K562 (cell line): Measurements from ENCODE around the gene XRCC5. TPM values are rescaled to one million over a fixed set of nuclear protein-coding genes. Genes with fewer than 3 reads are reported as not detected.

ENCODE experiments used
- ATAC-seq: fragments of 200-7000 bp; cut with Tn5 transposase; 3 replicates; pipeline ENCODE4 v1.9.1; 2020; ENCODE audit warnings: moderate library complexity
- BruUV-seq: library from RNA; stranded (reverse); fragments of 400-500 nt; replicated peaks from 2 replicates; lab custom pipeline; 2021; lab: Mats Ljungman, UMichigan
- CTCF ChIA-PET: fragments of 300-600 bp; formaldehyde crosslinking; extraction: SDS; loops from one replicate; lab custom pipeline; 2021; ENCODE audit warnings: low intra/inter-chr PET ratio; lab: Yijun Ruan, JAX
- POLR2A ChIA-PET: fragments of 300-600, 350-650 bp; sonication (Branson Sonifier 250); formaldehyde crosslinking; extraction: SDS; loops from one replicate; lab custom pipeline; 2021; ENCODE audit warnings: antibody characterized with exemption, inconsistent platforms; lab: Yijun Ruan, JAX
- DNase-seq, 4 experiments: peaks; one replicate each; pipeline versions ENCODE4 v3.0.0 to v3.0.0-alpha.2; 2011 to 2018; ENCODE audit warnings: low spot score in 3 of 4, mixed read lengths in 3 of 4; ENCODE audit errors: extremely low read depth in 1 of 4
- FAIRE-seq: peaks from 2 replicates; lab custom pipeline; 2011; peaks lifted over from hg19 to GRCh38; lab: Jason Lieb, UNC
- H2AFZ ChIP-seq: 2 replicates; pipeline ENCODE4 v1.6.0; 2011; ENCODE audit warnings: low read depth, low read length, control low read depth, inconsistent platforms
- H3K27ac ChIP-seq: fragments of 200-600 bp; 3 replicates; pipeline ENCODE4 v1.8.0; 2011; ENCODE audit warnings: low read depth, mild to moderate bottlenecking, control low read depth, inconsistent platforms, low read length, moderate library complexity, mixed read lengths; ENCODE audit errors: extremely low read depth
- H3K27me3 ChIP-seq, 2 experiments: fragments of 300-600 bp in 1 of 2; 2 replicates in 1 of 2; 3 replicates in 1 of 2; pipeline versions ENCODE4 v1.6.0 to v1.8.0; 2011; ENCODE audit warnings: inconsistent platforms in 2 of 2, low read length in 2 of 2, mild to moderate bottlenecking in 1 of 2, mixed read lengths in 1 of 2, moderate library complexity in 1 of 2; ENCODE audit not compliant: control insufficient read depth in 2 of 2, insufficient read depth in 2 of 2
- H3K36me3 ChIP-seq: fragments of 300-600 bp; 3 replicates; pipeline ENCODE4 v1.8.0; 2011; ENCODE audit warnings: mild to moderate bottlenecking, low read length, inconsistent platforms; ENCODE audit not compliant: control insufficient read depth, insufficient read depth
- H3K4me1 ChIP-seq, 2 experiments: fragments of 200-600 bp in 1 of 2; replicated peaks in 1 of 2; 2 replicates in 1 of 2; 3 replicates in 1 of 2; pipeline versions ENCODE4 v1.5.1 to v1.8.0; 2011; ENCODE audit warnings: inconsistent platforms in 2 of 2, low read length in 2 of 2, mild to moderate bottlenecking in 1 of 2, mixed read lengths in 1 of 2, moderate library complexity in 1 of 2; ENCODE audit not compliant: control insufficient read depth in 2 of 2, insufficient read depth in 2 of 2
- H3K4me2 ChIP-seq: 2 replicates; pipeline ENCODE4 v1.6.1; 2011; ENCODE audit warnings: low read length, control low read depth, inconsistent platforms, mixed read lengths; ENCODE audit not compliant: insufficient read depth
- H3K4me3 ChIP-seq: fragments of 200-600 bp; sonication (generic), shearing (Covaris generic); 2 replicates; pipeline ENCODE4 v1.5.1; 2016; ENCODE audit warnings: control low read depth, inconsistent platforms
- H3K79me2 ChIP-seq: fragments of 200-600 bp; 3 replicates; pipeline ENCODE4 v1.8.0; 2011; ENCODE audit warnings: low read length, inconsistent platforms; ENCODE audit not compliant: control insufficient read depth, insufficient read depth
- H3K9ac ChIP-seq, 2 experiments: 2 replicates each; pipeline versions ENCODE4 v1.6.0 to v1.6.1; 2011; ENCODE audit warnings: low read depth in 2 of 2, low read length in 2 of 2, control low read depth in 1 of 2, inconsistent platforms in 1 of 2, mild to moderate bottlenecking in 1 of 2, mixed read lengths in 1 of 2; ENCODE audit not compliant: insufficient read depth in 1 of 2
- H3K9me1 ChIP-seq: one replicate; pipeline ENCODE4 v1.6.0; 2011; ENCODE audit warnings: inconsistent platforms, mild to moderate bottlenecking, low read length, moderate library complexity; ENCODE audit not compliant: control insufficient read depth, insufficient read depth
- H3K9me3 ChIP-seq: replicated peaks from 2 replicates; pipeline ENCODE4 v1.5.1; 2011; ENCODE audit warnings: low read depth, low read length, inconsistent platforms; ENCODE audit not compliant: control insufficient read depth, insufficient read depth
- H4K20me1 ChIP-seq: replicated peaks from 2 replicates; pipeline ENCODE4 v1.6.1; 2011; ENCODE audit warnings: low read length, inconsistent platforms, mixed read lengths; ENCODE audit not compliant: control insufficient read depth, insufficient read depth
- BMI1 ChIP-seq: fragments of 150-350 bp; IDR thresholded peaks from 2 replicates; pipeline ENCODE4 v1.6.1; 2014; ENCODE audit warnings: low read length
- DNMT1 ChIP-seq: fragments of 450-650 bp; IDR thresholded peaks from 2 replicates; pipeline ENCODE4 v1.6.1; 2016; ENCODE audit warnings: antibody characterized with exemption, mild to moderate bottlenecking
- EP300 ChIP-seq: IDR thresholded peaks from 2 replicates; pipeline ENCODE4 v1.6.1; 2012; ENCODE audit warnings: low read length, improper control_type of control experiment
- FUS ChIP-seq: fragments of 200-400 bp; formaldehyde crosslinking; optimal IDR thresholded peaks from 2 replicates; pipeline ENCODE3; 2017; ENCODE audit warnings: low read depth, low read length
- HDAC1 ChIP-seq, 2 experiments: fragments of 450-650 bp; IDR thresholded peaks; 2 replicates each; pipeline ENCODE4 v1.6.1; 2016 to 2017; ENCODE audit warnings: inconsistent platforms in 1 of 2, mild to moderate bottlenecking in 1 of 2, moderate library complexity in 1 of 2
- KDM4B ChIP-seq, 2 experiments: fragments of 450-650 bp in 1 of 2; sonication (generic) in 1 of 2; IDR thresholded peaks; 2 replicates each; pipeline ENCODE4 v1.6.1; 2016 to 2017; ENCODE audit warnings: borderline replicate concordance in 2 of 2, antibody characterized with exemption in 1 of 2, low read depth in 1 of 2, mild to moderate bottlenecking in 1 of 2
- NFATC3 ChIP-seq: fragments of 450-650 bp; IDR thresholded peaks from 2 replicates; pipeline ENCODE4 v1.6.1; 2017; ENCODE audit warnings: mild to moderate bottlenecking
- TCF15 ChIP-seq: fragments of 250-450 bp; sonication (Bioruptor Pico); IDR thresholded peaks from 2 replicates; pipeline ENCODE4 v1.8.0; 2022; ENCODE audit warnings: moderate library complexity, mild to moderate bottlenecking, inconsistent platforms
- WGBS: fragments of 100-300 bp; shearing (Covaris generic); methylation state at CpG from one replicate; pipeline ENCODE4 v1.1.6; 2016; ENCODE audit warnings: low coverage, mixed read lengths; ENCODE audit not compliant: insufficient coverage; ENCODE audit errors: missing lambda C conversion rate; 5-methylcytosine and 5-hydroxymethylcytosine counted together
- in situ Hi-C: fragments of 300-500 bp; cut with MboI; formaldehyde crosslinking; loops from 4 replicates; pipeline ENCODE4 v1.15.0; 2018; ENCODE audit warnings: inconsistent platforms, mixed read lengths
- intact Hi-C: fragments of 100-400 bp; cut with micrococcal nuclease; formaldehyde crosslinking; loops from 2 replicates; pipeline ENCODE4 v1.14.2; 2022
- polyA plus RNA-seq, 8 experiments: library from polyadenylated mRNA; depleted of rRNA in 4 of 8; stranded (reverse) in 5 of 8; unstranded in 3 of 8; fragments of >200 nt; fragmentation: Nextera tagmentation in 2 of 8; fragmentation: Illumina TruSeq in 1 of 8; extraction: Ambion mirVana in 2 of 8; extraction: Trizol in 1 of 8; gene quantifications; 2 replicates each; pipeline versions ENCODE4 v1.2.1 to v1.2.3, GENCODE V29; 2011 to 2014; ENCODE audit warnings: inconsistent platforms in 1 of 8, missing spikeins in 1 of 8
- total RNA-seq, 7 experiments: library from RNA; depleted of rRNA in 6 of 7; stranded (reverse); fragments of >200 nt in 6 of 7; fragmentation: Illumina TruSeq in 2 of 7; extraction: Trizol in 2 of 7; gene quantifications; 2 replicates each; pipeline versions ENCODE4 v1.2.1 to v1.2.3, GENCODE V29; 2011 to 2021; ENCODE audit warnings: low replicate concordance in 1 of 7
- TF ChIP-seq, protein P1 (sequence below), 3 experiments: IDR thresholded peaks in 2 of 3; conservative IDR thresholded peaks in 1 of 3; 2 replicates each; pipeline ENCODE4 v1.5.1; 2011 to 2012; ENCODE audit warnings: low read length in 3 of 3, mild to moderate bottlenecking in 3 of 3, control low read depth in 2 of 3, improper control_type of control experiment in 1 of 3, inconsistent platforms in 1 of 3, low read depth in 1 of 3, mixed read lengths in 1 of 3, moderate library complexity in 1 of 3; ENCODE audit not compliant: insufficient read depth in 2 of 3

XRCC5 gene
- total and polyA plus RNA-seq, 9 of the 15 experiments (the other 6 are each of a cell fraction or from before 2014, with no cell fraction given), result 168 to 551 (median 297) TPM

- POLR2A ChIA-PET, result interaction anchor here (0.9 kb wide), 1 partner anchor 13 kb away, joined by 3 read pairs; no protein-coding TSS in a partner anchor
- CTCF ChIA-PET, result no interaction called here
- no peaks in the 10 kb centered on the region for H3K9me1 ChIP-seq
- no peak overlapping the region for H3K27ac ChIP-seq
- peaks cover 0 to 2% of the 10 kb centered on the region in 2 experiments; a peak in 2 of 5 replicates for H3K4me1 ChIP-seq
- no peak overlapping the region for H3K4me2 ChIP-seq
- no peak overlapping the region for H2AFZ ChIP-seq
- H3K4me3 ChIP-seq, result no peak overlapping the region
- no peaks in the 10 kb centered on the region for H3K79me2 ChIP-seq
- no peak overlapping the region; a peak in 1 of 4 replicates for H3K9ac ChIP-seq
- in situ Hi-C loops (loop anchor here (10.0 to 25.0 kb wide), 2 partner anchors 456 to 1379 kb away; no protein-coding TSS in a partner anchor), intact Hi-C loops (no loop called here)
- 83% methylated on average over 2 of the region's 2 CpGs for WGBS
- H3K9me3 ChIP-seq, result no peaks in the 10 kb centered on the region
- no peak for DNase-seq
- ATAC-seq, result no peak
- BruUV-seq, result TSS peak; percentile 20
- TF ChIP-seq, protein P1, sequence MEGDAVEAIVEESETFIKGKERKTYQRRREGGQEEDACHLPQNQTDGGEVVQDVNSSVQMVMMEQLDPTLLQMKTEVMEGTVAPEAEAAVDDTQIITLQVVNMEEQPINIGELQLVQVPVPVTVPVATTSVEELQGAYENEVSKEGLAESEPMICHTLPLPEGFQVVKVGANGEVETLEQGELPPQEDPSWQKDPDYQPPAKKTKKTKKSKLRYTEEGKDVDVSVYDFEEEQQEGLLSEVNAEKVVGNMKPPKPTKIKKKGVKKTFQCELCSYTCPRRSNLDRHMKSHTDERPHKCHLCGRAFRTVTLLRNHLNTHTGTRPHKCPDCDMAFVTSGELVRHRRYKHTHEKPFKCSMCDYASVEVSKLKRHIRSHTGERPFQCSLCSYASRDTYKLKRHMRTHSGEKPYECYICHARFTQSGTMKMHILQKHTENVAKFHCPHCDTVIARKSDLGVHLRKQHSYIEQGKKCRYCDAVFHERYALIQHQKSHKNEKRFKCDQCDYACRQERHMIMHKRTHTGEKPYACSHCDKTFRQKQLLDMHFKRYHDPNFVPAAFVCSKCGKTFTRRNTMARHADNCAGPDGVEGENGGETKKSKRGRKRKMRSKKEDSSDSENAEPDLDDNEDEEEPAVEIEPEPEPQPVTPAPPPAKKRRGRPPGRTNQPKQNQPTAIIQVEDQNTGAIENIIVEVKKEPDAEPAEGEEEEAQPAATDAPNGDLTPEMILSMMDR (IDR thresholded peaks at IDR 0.05 in 2 of 3, conservative IDR thresholded peaks at IDR 0.05 in 1 of 3; ENCODE audit: insufficient read depth in 2 of 3, low read depth in 1 of 3, low read length in 3 of 3), result no peak
- TF ChIP-seq FUS (no peak), DNMT1 (no peak), KDM4B (IDR thresholded peaks at IDR 0.05; ENCODE audit: borderline replicate concordance in 2 of 2, low read depth in 1 of 2) (no peak), BMI1 (no peak), HDAC1 (IDR thresholded peaks at IDR 0.05) (no peak), TCF15 (CRISPR knock-in tag) (no peak), EP300 (no peak), NFATC3 (no peak)
- no peaks in the 10 kb centered on the region; the same call in 1 of the 2 replicates for H4K20me1 ChIP-seq
- H3K36me3 ChIP-seq, result peaks cover 71% of the 10 kb centered on the region
- no peaks in the 10 kb centered on the region for H3K27me3 ChIP-seq
- no peak for FAIRE-seq
Measured at GRCh38 chr2:216206041-216206703, 97.0 kb downstream of the XRCC5 start.
